IMR-90 (cell line): ENCODE data around the gene PDE6H. TPM values are rescaled to one million over a fixed set of nuclear protein-coding genes. Genes with fewer than 3 reads are reported as not detected.
A peak's percentile ranks its signal among the peaks of the same experiment; 100 is the strongest.

Experiments used
- ATAC-seq: fragments of 200-7000 bp; cut with Tn5 transposase; 2 replicates; pipeline ENCODE4 v1.9.1; 2020; ENCODE audit warnings: low read depth, mild to moderate bottlenecking, moderate library complexity
- BruUV-seq: library from RNA; stranded (reverse); fragments of 400-500 nt; replicated peaks from 2 replicates; lab custom pipeline; 2021; lab: Mats Ljungman, UMichigan
- CTCF ChIA-PET: fragments of 300-600 bp; formaldehyde crosslinking; extraction: SDS; loops from one replicate; lab custom pipeline; 2021; ENCODE audit warnings: antibody characterized with exemption; lab: Yijun Ruan, JAX
- POLR2A ChIA-PET: fragments of 300-600 bp; sonication (Branson Sonifier 250); formaldehyde crosslinking; loops from one replicate; lab custom pipeline; 2022; ENCODE audit warnings: antibody characterized with exemption; ENCODE audit not compliant: unreplicated experiment; lab: Charles Lee
- DNase-seq: peaks from one replicate; pipeline ENCODE4 v3.0.0; 2013
- H2AFZ ChIP-seq: replicated peaks from 2 replicates; pipeline ENCODE3; 2013; ENCODE audit warnings: low read length, mild to moderate bottlenecking; ENCODE audit not compliant: poor library complexity
- H2AK5ac ChIP-seq: 2 replicates; pipeline ENCODE4 v1.6.1; 2013; ENCODE audit warnings: low read depth, low read length, inconsistent platforms
- H2AK9ac ChIP-seq: replicated peaks from 2 replicates; pipeline ENCODE3; 2013; ENCODE audit warnings: mild to moderate bottlenecking, low read depth, low read length, moderate library complexity; ENCODE audit not compliant: poor library complexity
- H2BK120ac ChIP-seq: 2 replicates; pipeline ENCODE4 v1.6.1; 2013; ENCODE audit warnings: low read depth, low read length, inconsistent platforms
- H2BK15ac ChIP-seq: 3 replicates; pipeline ENCODE4 v1.6.1; 2013; ENCODE audit warnings: low read depth, low read length, inconsistent platforms
- H2BK20ac ChIP-seq: 2 replicates; pipeline ENCODE4 v1.6.1; 2013; ENCODE audit warnings: low read depth, mild to moderate bottlenecking, inconsistent platforms, low read length, moderate library complexity
- H2BK5ac ChIP-seq: 2 replicates; pipeline ENCODE4 v1.6.1; 2013; ENCODE audit warnings: mild to moderate bottlenecking, low read depth, low read length, inconsistent platforms; ENCODE audit not compliant: poor library complexity, severe bottlenecking
- H3K14ac ChIP-seq: replicated peaks from 2 replicates; pipeline ENCODE4 v1.6.1; 2013; ENCODE audit warnings: low read depth, low read length, inconsistent platforms
- H3K18ac ChIP-seq: 2 replicates; pipeline ENCODE4 v1.6.1; 2013; ENCODE audit warnings: low read depth, low read length, control low read depth
- H3K23ac ChIP-seq: 2 replicates; pipeline ENCODE4 v1.6.1; 2013; ENCODE audit warnings: low read depth, low read length, inconsistent platforms
- H3K27ac ChIP-seq: 2 replicates; pipeline ENCODE4 v1.5.1; 2013; ENCODE audit warnings: mild to moderate bottlenecking, control low read depth, low read length; ENCODE audit not compliant: insufficient read depth
- H3K27me3 ChIP-seq: 2 replicates; pipeline ENCODE4 v1.6.1; 2013; ENCODE audit warnings: low read length; ENCODE audit not compliant: control insufficient read depth, insufficient read depth
- H3K36me3 ChIP-seq: 2 replicates; pipeline ENCODE4 v1.6.1; 2013; ENCODE audit warnings: low read length, mixed read lengths; ENCODE audit not compliant: control insufficient read depth, insufficient read depth
- H3K4ac ChIP-seq: 2 replicates; pipeline ENCODE4 v1.6.1; 2013; ENCODE audit warnings: low read depth, low read length, inconsistent platforms
- H3K4me1 ChIP-seq: 2 replicates; pipeline ENCODE4 v1.6.1; 2013; ENCODE audit warnings: low read length, mixed read lengths; ENCODE audit not compliant: control insufficient read depth, insufficient read depth
- H3K4me2 ChIP-seq: 2 replicates; pipeline ENCODE4 v1.6.1; 2013; ENCODE audit warnings: low read depth, mild to moderate bottlenecking, control low read depth, low read length, moderate library complexity
- H3K4me3 ChIP-seq: 2 replicates; pipeline ENCODE4 v1.5.1; 2013; ENCODE audit warnings: low read depth, mild to moderate bottlenecking, control low read depth, low read length, moderate library complexity; ENCODE audit not compliant: insufficient read depth
- H3K56ac ChIP-seq: 2 replicates; pipeline ENCODE4 v1.6.1; 2013; ENCODE audit warnings: low read length, inconsistent platforms; ENCODE audit not compliant: insufficient read depth; ENCODE audit errors: extremely low read depth
- H3K79me1 ChIP-seq, 2 experiments: 2 replicates each; pipeline ENCODE4 v1.6.1; 2013; ENCODE audit warnings: low read length in 2 of 2, inconsistent platforms in 1 of 2, low read depth in 1 of 2
- H3K9ac ChIP-seq: 2 replicates; pipeline ENCODE4 v1.6.1; 2013; ENCODE audit warnings: low read depth, low read length, control low read depth
- H3K9me1 ChIP-seq: 2 replicates; pipeline ENCODE4 v1.6.1; 2013; ENCODE audit warnings: low read length, inconsistent platforms; ENCODE audit not compliant: insufficient read depth
- H3K9me3 ChIP-seq: 2 replicates; pipeline ENCODE4 v1.6.1; 2013; ENCODE audit warnings: low read length; ENCODE audit not compliant: control insufficient read depth, insufficient read depth
- H4K20me1 ChIP-seq: 2 replicates; pipeline ENCODE4 v1.6.1; 2013; ENCODE audit warnings: low read length, inconsistent platforms; ENCODE audit not compliant: insufficient read depth
- H4K5ac ChIP-seq: 2 replicates; pipeline ENCODE4 v1.6.1; 2013; ENCODE audit warnings: mild to moderate bottlenecking, low read depth, low read length, control low read depth
- H4K8ac ChIP-seq, 2 experiments: 2 replicates each; pipeline ENCODE4 v1.6.1; 2013; ENCODE audit warnings: low read depth in 2 of 2, low read length in 2 of 2, control low read depth in 1 of 2, inconsistent platforms in 1 of 2
- H4K91ac ChIP-seq: 2 replicates; pipeline ENCODE4 v1.6.1; 2013; ENCODE audit warnings: low read depth, low read length, inconsistent platforms; ENCODE audit not compliant: insufficient read depth
- BHLHE40 ChIP-seq: fragments of 150-350 bp; IDR thresholded peaks from 2 replicates; pipeline ENCODE4 v1.6.1; 2016; ENCODE audit warnings: mild to moderate bottlenecking, low read depth, low read length
- CEBPB ChIP-seq: IDR thresholded peaks from 2 replicates; pipeline ENCODE4 v1.6.1; 2012; ENCODE audit warnings: low read depth, low read length, improper control_type of control experiment
- CHD1 ChIP-seq: IDR thresholded peaks from 2 replicates; pipeline ENCODE4 v1.6.1; 2012; ENCODE audit warnings: low read depth, low read length, improper control_type of control experiment
- CTCF ChIP-seq: conservative IDR thresholded peaks from 2 replicates; pipeline ENCODE4 v1.5.1; 2012; ENCODE audit warnings: mild to moderate bottlenecking, low read depth, low read length, improper control_type of control experiment
- ELK1 ChIP-seq: fragments of 150-350 bp; IDR thresholded peaks from 2 replicates; pipeline ENCODE4 v1.6.1; 2016; ENCODE audit warnings: low read depth, mild to moderate bottlenecking, low read length, moderate library complexity, borderline replicate concordance
- FOS ChIP-seq: fragments of 150-350 bp; IDR thresholded peaks from 2 replicates; pipeline ENCODE4 v1.6.1; 2016; ENCODE audit warnings: low read depth, low read length
- MAFK ChIP-seq: IDR thresholded peaks from 2 replicates; pipeline ENCODE4 v1.6.1; 2012; ENCODE audit warnings: low read depth, low read length, improper control_type of control experiment
- MAZ ChIP-seq: IDR thresholded peaks from 2 replicates; pipeline ENCODE4 v1.6.1; 2012; ENCODE audit warnings: low read depth, mild to moderate bottlenecking, low read length, improper control_type of control experiment, moderate library complexity, borderline replicate concordance
- MXI1 ChIP-seq: IDR thresholded peaks from 2 replicates; pipeline ENCODE4 v1.6.1; 2012; ENCODE audit warnings: low read depth, mild to moderate bottlenecking, low read length, moderate library complexity, borderline replicate concordance
- NFE2L2 ChIP-seq: fragments of 150-350 bp; IDR thresholded peaks from 2 replicates; pipeline ENCODE4 v1.6.1; 2016; ENCODE audit warnings: low read depth, mild to moderate bottlenecking, low read length
- POLR2A ChIP-seq: IDR thresholded peaks from 2 replicates; pipeline ENCODE4 v1.6.1; 2012; ENCODE audit warnings: mild to moderate bottlenecking, low read depth, low read length
- RAD21 ChIP-seq: IDR thresholded peaks from 2 replicates; pipeline ENCODE4 v1.6.1; 2012; ENCODE audit warnings: low read length, improper control_type of control experiment
- RCOR1 ChIP-seq: IDR thresholded peaks from 2 replicates; pipeline ENCODE4 v1.6.1; 2012; ENCODE audit warnings: mild to moderate bottlenecking, low read length, improper control_type of control experiment; ENCODE audit not compliant: insufficient replicate concordance
- RFX5 ChIP-seq: IDR thresholded peaks from 2 replicates; pipeline ENCODE4 v1.8.0; 2012; ENCODE audit warnings: low read depth, mild to moderate bottlenecking, low read length, moderate library complexity
- SMC3 ChIP-seq: fragments of 150-350 bp; IDR thresholded peaks from 2 replicates; pipeline ENCODE4 v1.6.1; 2016; ENCODE audit warnings: low read depth, mild to moderate bottlenecking, antibody characterized with exemption, low read length, moderate library complexity
- USF2 ChIP-seq: fragments of 150-350 bp; IDR thresholded peaks from 2 replicates; pipeline ENCODE4 v1.6.1; 2017; ENCODE audit warnings: mild to moderate bottlenecking, antibody characterized with exemption, low read length, low read depth
- WGBS, 2 experiments: methylation state at CpG; one replicate each; pipeline versions ENCODE4 v1.1.5 to v1.1.7; 2013; ENCODE audit warnings: missing lambda C conversion rate in 2 of 2; ENCODE audit not compliant: insufficient read length in 1 of 2; ENCODE audit errors: extremely low coverage in 2 of 2; 5-methylcytosine and 5-hydroxymethylcytosine counted together
- dilution Hi-C: fragments of 300-500 bp; cut with HindIII; formaldehyde crosslinking; loops from one replicate; pipeline ENCODE4 v1.14.3; 2018; ENCODE audit warnings: low sequenced_read_pairs; ENCODE audit not compliant: unreplicated experiment
- in situ Hi-C: fragments of 300-500 bp; cut with MboI; formaldehyde crosslinking; loops from 3 replicates; pipeline ENCODE4 v1.14.3; 2019; ENCODE audit warnings: low sequenced_read_pairs, inconsistent platforms, mixed read lengths
- intact Hi-C: fragments of 100-400 bp; cut with micrococcal nuclease; formaldehyde crosslinking; loops from 2 replicates; pipeline ENCODE4 v1.10.0; 2022
- polyA plus RNA-seq, 3 experiments: library from polyadenylated mRNA; depleted of rRNA; stranded (reverse); fragments of >200 nt; gene quantifications; 2 replicates each; pipeline ENCODE4 v1.2.3, GENCODE V29; 2012; ENCODE audit warnings: low replicate concordance in 1 of 3
- total RNA-seq: library from RNA; depleted of rRNA; stranded (reverse); fragments of >200 nt; gene quantifications from 2 replicates; pipeline ENCODE4 v1.2.3, GENCODE V29; 2012

PDE6H gene
- total and polyA plus RNA-seq, 2 of the 4 experiments (the other 2 are of a cell fraction), result not detected

GRCh38 chr12:15001733-15002382 lies 29.0 kb downstream of the PDE6H start:
- no peak overlapping the region for H4K5ac ChIP-seq
- no peak overlapping the region for H3K4me3 ChIP-seq
- H3K27ac ChIP-seq, result no peak overlapping the region
- H4K8ac ChIP-seq, result no peak overlapping the region
- no peaks in the 10 kb centered on the region for H3K4me1 ChIP-seq
- no peaks in the 10 kb centered on the region for H3K79me1 ChIP-seq
- H2BK20ac ChIP-seq, result no peak overlapping the region
- H2AK5ac ChIP-seq, result no peak overlapping the region
- no peak overlapping the region for H3K23ac ChIP-seq
- no CpG with 5 or more reads among the region's 6 CpGs for WGBS, 2 experiments
- H3K4ac ChIP-seq, result no peak overlapping the region
- intact Hi-C loops, result loop anchor here (2.0 kb wide), 1 partner anchor 219 kb away; the partner anchor contains the start of gene RERG
- dilution Hi-C loops, result no loop called here
- in situ Hi-C loops, result no loop called here
- peak; percentile 79 for ATAC-seq
- no peak overlapping the region for H3K18ac ChIP-seq
- H3K4me2 ChIP-seq, result peak overlapping the region; percentile 27; the same call in 1 of the 2 replicates
- no peak overlapping the region for H3K14ac ChIP-seq
- peaks cover 14% of the 10 kb centered on the region for H3K27me3 ChIP-seq
- no peak overlapping the region for H3K9ac ChIP-seq
- H3K56ac ChIP-seq, result no peak overlapping the region
- ChIA-PET POLR2A (no interaction called here), CTCF (interaction anchor here (0.8 kb wide), 1 partner anchor 220 kb away, joined by 3 read pairs; the partner anchor contains the start of gene RERG)
- no peak overlapping the region for H2BK15ac ChIP-seq
- H2AFZ ChIP-seq, result peak overlapping the region; percentile 0
- TF ChIP-seq MXI1 (no peak), ELK1 (no peak), RFX5 (no peak), MAFK (no peak), MAZ (no peak), FOS (no peak), POLR2A (no peak), CHD1 (no peak), CEBPB (no peak), BHLHE40 (no peak), CTCF (no peak), USF2 (no peak), SMC3 (no peak), NFE2L2 (no peak), RCOR1 (no peak), RAD21 (no peak)
- H4K20me1 ChIP-seq, result no peaks in the 10 kb centered on the region
- BruUV-seq, result no TSS peak
- H3K9me3 ChIP-seq, result no peaks in the 10 kb centered on the region
- H2AK9ac ChIP-seq, result no peak overlapping the region
- no peaks in the 10 kb centered on the region for H3K36me3 ChIP-seq
- H2BK120ac ChIP-seq, result no peak overlapping the region
- no peak overlapping the region for H4K91ac ChIP-seq
- H3K9me1 ChIP-seq, result no peaks in the 10 kb centered on the region
- DNase-seq, result peak; percentile 21
- H2BK5ac ChIP-seq, result no peak overlapping the region
